HCT116 (cell line): Measurements from ENCODE around the gene MTARC2. TPM values are rescaled to one million over a fixed set of nuclear protein-coding genes. Genes with fewer than 3 reads are reported as not detected.

Experiments
- ATAC-seq: fragments of 200-7000 bp; cut with Tn5 transposase; 2 replicates; pipeline ENCODE4 v1.9.1; 2020; ENCODE audit warnings: mild to moderate bottlenecking, moderate library complexity
- BruUV-seq: library from RNA; stranded (reverse); fragments of 400-500 nt; replicated peaks from 2 replicates; lab custom pipeline; 2021; lab: Mats Ljungman, UMichigan
- CTCF ChIA-PET: fragments of 300-600 bp; sonication (Branson Sonifier 250); formaldehyde crosslinking; loops from one replicate; lab custom pipeline; 2021; ENCODE audit warnings: antibody characterized with exemption; lab: Charles Lee
- POLR2A ChIA-PET: fragments of 300-600, 350-600 bp; sonication (Branson Sonifier 250); formaldehyde crosslinking; loops from one replicate; lab custom pipeline; 2021; ENCODE audit warnings: antibody characterized with exemption; lab: Charles Lee
- RAD21 ChIA-PET, 2 experiments: fragments of 300-600 bp; sonication (Branson Sonifier 250); formaldehyde crosslinking; loops; one replicate each; lab custom pipeline; 2023; ENCODE audit warnings: low total read pairs in 2 of 2; ENCODE audit not compliant: uncharacterized antibody in 2 of 2, unreplicated experiment in 2 of 2, low non-redundant PET in 1 of 2; lab: Charles Lee
- DNase-seq: peaks from one replicate; pipeline ENCODE4 v3.0.0-alpha.2; 2010; ENCODE audit warnings: low read depth, low spot score
- H2AFZ ChIP-seq: fragments of 200-600 bp; shearing (Covaris generic), sonication (generic); 2 replicates; pipeline ENCODE4 v1.6.1; 2017; ENCODE audit warnings: low read depth, mixed run types, mixed read lengths, antibody characterized with exemption, low read length; ENCODE audit not compliant: poor library complexity, severe bottlenecking
- H3K27ac ChIP-seq: 2 replicates; pipeline ENCODE4 v1.5.1; 2012; ENCODE audit warnings: low read depth, low read length
- H3K27me3 ChIP-seq: fragments of 200-600 bp; sonication (generic); 2 replicates; pipeline ENCODE4 v1.6.1; 2016; ENCODE audit warnings: mixed run types, low read length, mixed read lengths; ENCODE audit not compliant: insufficient read depth
- H3K36me3 ChIP-seq, 2 experiments: fragments of 200-500 bp in 1 of 2; fragments of 200-600 bp in 1 of 2; sonication (Bioruptor generic) in 1 of 2; sonication (generic) in 1 of 2; 2 replicates each; pipeline versions ENCODE4 v1.5.1 to v1.6.1; 2014 to 2016; ENCODE audit warnings: low read length in 2 of 2, inconsistent platforms in 1 of 2, mixed read lengths in 1 of 2, mixed run types in 1 of 2; ENCODE audit not compliant: insufficient read depth in 2 of 2, control insufficient read depth in 1 of 2
- H3K4me1 ChIP-seq, 2 experiments: fragments of 200-600 bp in 1 of 2; sonication (generic) in 1 of 2; 2 replicates each; pipeline versions ENCODE4 v1.5.1 to v1.6.1; 2012 to 2017; ENCODE audit warnings: low read length in 2 of 2, inconsistent platforms in 1 of 2, mild to moderate bottlenecking in 1 of 2, mixed read lengths in 1 of 2, mixed run types in 1 of 2, moderate library complexity in 1 of 2; ENCODE audit not compliant: insufficient read depth in 2 of 2, control insufficient read depth in 1 of 2
- H3K4me2 ChIP-seq: fragments of 200-600 bp; sonication (generic); 2 replicates; pipeline ENCODE4 v1.6.1; 2017; ENCODE audit warnings: mixed run types, low read length, mixed read lengths
- H3K4me3 ChIP-seq, 2 experiments: fragments of 200-600 bp in 1 of 2; sonication (generic) in 1 of 2; replicated peaks in 1 of 2; 2 replicates each; pipeline ENCODE4 v1.5.1; 2011 to 2016; ENCODE audit warnings: low read length in 2 of 2, control low read depth in 1 of 2, low read depth in 1 of 2, mild to moderate bottlenecking in 1 of 2, mixed read lengths in 1 of 2, mixed run types in 1 of 2
- H3K79me2 ChIP-seq: fragments of 200-600 bp; sonication (generic); 2 replicates; pipeline ENCODE4 v1.6.1; 2017; ENCODE audit warnings: mild to moderate bottlenecking, mixed run types, low read length, moderate library complexity, mixed read lengths; ENCODE audit not compliant: insufficient read depth
- H3K9ac ChIP-seq: fragments of 200-600 bp; sonication (generic); 2 replicates; pipeline ENCODE4 v1.6.1; 2016; ENCODE audit warnings: low read length, mixed read lengths
- H3K9me2 ChIP-seq: fragments of 200-600 bp; sonication (generic), shearing (Covaris generic); 2 replicates; pipeline ENCODE4 v1.6.1; 2017; ENCODE audit warnings: mixed run types, mild to moderate bottlenecking, moderate library complexity; ENCODE audit not compliant: insufficient read depth
- H3K9me3 ChIP-seq, 2 experiments: fragments of 200-500 bp in 1 of 2; fragments of 200-600 bp in 1 of 2; sonication (Bioruptor generic) in 1 of 2; sonication (generic) in 1 of 2; 2 replicates each; pipeline ENCODE4 v1.6.1; 2014 to 2017; ENCODE audit warnings: low read length in 2 of 2, mixed read lengths in 2 of 2, inconsistent platforms in 1 of 2, low read depth in 1 of 2, mild to moderate bottlenecking in 1 of 2, mixed run types in 1 of 2, moderate library complexity in 1 of 2; ENCODE audit not compliant: control insufficient read depth in 1 of 2, insufficient read depth in 1 of 2
- H4K20me1 ChIP-seq: fragments of 200-600 bp; sonication (generic), shearing (Covaris generic); 2 replicates; pipeline ENCODE4 v1.6.1; 2017; ENCODE audit warnings: mixed run types, mild to moderate bottlenecking, moderate library complexity; ENCODE audit not compliant: insufficient read depth
- EGR1 ChIP-seq: IDR thresholded peaks from 2 replicates; pipeline ENCODE4 v1.6.1; 2012; ENCODE audit warnings: low read depth
- ELF1 ChIP-seq: IDR thresholded peaks from 2 replicates; pipeline ENCODE4 v1.6.1; 2012; ENCODE audit warnings: low read depth, borderline replicate concordance
- FOSL1 ChIP-seq: IDR thresholded peaks from 2 replicates; pipeline ENCODE4 v1.6.1; 2012; ENCODE audit warnings: low read depth
- JUND ChIP-seq: IDR thresholded peaks from 2 replicates; pipeline ENCODE4 v1.6.1; 2012
- SP1 ChIP-seq: IDR thresholded peaks from 2 replicates; pipeline ENCODE4 v1.6.1; 2012; ENCODE audit warnings: low read depth
- SRF ChIP-seq: IDR thresholded peaks from 2 replicates; pipeline ENCODE4 v1.6.1; 2012; ENCODE audit warnings: low read depth
- ZFX ChIP-seq: fragments of 450-650 bp; IDR thresholded peaks from 2 replicates; pipeline ENCODE4 v1.6.1; 2017
- ZNF274 ChIP-seq: fragments of 200-500 bp; sonication (Bioruptor generic); IDR thresholded peaks from 2 replicates; pipeline ENCODE4 v1.6.1; 2014; ENCODE audit warnings: mild to moderate bottlenecking, low read depth, low read length, inconsistent platforms
- intact Hi-C: fragments of 100-400 bp; cut with micrococcal nuclease; formaldehyde crosslinking; loops from 2 replicates; pipeline ENCODE4 v1.10.0; 2022
- total RNA-seq: library from RNA; stranded (reverse); gene quantifications from one replicate; pipeline ENCODE4 v1.2.1, GENCODE V29; 2021; ENCODE audit not compliant: unreplicated experiment
- TF ChIP-seq, protein P1 (sequence below): IDR thresholded peaks from 2 replicates; pipeline ENCODE4 v1.6.1; 2012; ENCODE audit warnings: low read depth
- TF ChIP-seq, protein P2 (sequence below): IDR thresholded peaks from 2 replicates; pipeline ENCODE4 v1.6.1; 2012
- TF ChIP-seq, protein P3 (sequence below): IDR thresholded peaks from 2 replicates; pipeline ENCODE4 v1.6.1; 2011; ENCODE audit warnings: mild to moderate bottlenecking, low read length, moderate library complexity; ENCODE audit not compliant: insufficient replicate concordance; ENCODE audit errors: extremely low read depth
- TF ChIP-seq, protein P4 (sequence below), 3 experiments: fragments of 200-600 bp in 1 of 3; sonication (generic) in 1 of 3; IDR thresholded peaks in 2 of 3; conservative IDR thresholded peaks in 1 of 3; 2 replicates each; pipeline ENCODE4 v1.5.1; 2012 to 2017; ENCODE audit warnings: low read depth in 2 of 3, low read length in 2 of 3, antibody characterized with exemption in 1 of 3, borderline replicate concordance in 1 of 3, control low read depth in 1 of 3, mild to moderate bottlenecking in 1 of 3, mixed read lengths in 1 of 3, mixed run types in 1 of 3, moderate library complexity in 1 of 3; ENCODE audit not compliant: insufficient read depth in 1 of 3

Gene MTARC2
- total RNA-seq, 1 experiment from 2014 or later, result 16.6 TPM

DNA sequence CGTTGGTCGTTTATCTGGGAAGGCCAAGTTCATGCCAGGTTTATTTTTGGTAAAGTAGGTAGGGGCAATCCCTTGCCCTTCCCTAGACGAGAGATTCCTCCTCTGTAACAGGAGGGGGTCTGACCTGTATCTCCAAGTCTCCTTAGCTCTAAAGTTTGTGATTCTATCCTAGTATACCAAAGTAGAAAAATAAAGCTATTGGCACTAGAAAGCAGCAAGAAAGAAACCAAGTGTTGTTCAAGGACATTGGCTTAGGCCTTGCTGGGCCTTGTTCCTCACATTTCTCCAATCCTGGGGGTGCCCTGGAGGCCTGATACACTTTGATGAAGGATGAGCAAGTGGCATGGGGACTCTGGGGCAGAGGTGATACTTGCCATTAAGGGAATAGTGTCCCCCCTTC is 814 bp downstream of the MTARC2 start:
- ATAC-seq, result 0 out of 2 replicates have a peak, but pooled peaks have one; percentile 0
- peak overlapping the region; percentile 81 for H3K4me2 ChIP-seq
- ChIA-PET RAD21 (no interaction called here), POLR2A (interaction anchor here (1.2 to 1.3 kb wide), 2 partner anchors 7 to 468 kb away, joined by 3 to 5 read pairs; no protein-coding TSS in a partner anchor), CTCF (interaction anchor here (1.2 to 2.6 kb wide), 3 partner anchors 15 to 559 kb away, joined by 3 to 16 read pairs (median 8); no protein-coding TSS in a partner anchor)
- H3K4me3 ChIP-seq, result peak overlapping the region; percentile 65 to 86
- H3K79me2 ChIP-seq, result peaks cover 40% of the 10 kb centered on the region
- TSS peak; percentile 57 for BruUV-seq
- no peaks in the 10 kb centered on the region for H3K9me2 ChIP-seq
- intact Hi-C loops, result no loop called here
- no peak for DNase-seq
- peak overlapping the region; percentile 71 for H3K27ac ChIP-seq
- H2AFZ ChIP-seq, result no peak overlapping the region
- H3K36me3 ChIP-seq, result no peaks in the 10 kb centered on the region
- no peaks in the 10 kb centered on the region for H3K9me3 ChIP-seq
- peaks cover 6 to 16% of the 10 kb centered on the region in 2 experiments; a peak in 3 of 4 replicates for H3K4me1 ChIP-seq
- H4K20me1 ChIP-seq, result no peaks in the 10 kb centered on the region
- no peaks in the 10 kb centered on the region for H3K27me3 ChIP-seq
- no peak for TF ChIP-seq ZFX
- TF ChIP-seq JUND, result no peak
- TF ChIP-seq, protein P1, sequence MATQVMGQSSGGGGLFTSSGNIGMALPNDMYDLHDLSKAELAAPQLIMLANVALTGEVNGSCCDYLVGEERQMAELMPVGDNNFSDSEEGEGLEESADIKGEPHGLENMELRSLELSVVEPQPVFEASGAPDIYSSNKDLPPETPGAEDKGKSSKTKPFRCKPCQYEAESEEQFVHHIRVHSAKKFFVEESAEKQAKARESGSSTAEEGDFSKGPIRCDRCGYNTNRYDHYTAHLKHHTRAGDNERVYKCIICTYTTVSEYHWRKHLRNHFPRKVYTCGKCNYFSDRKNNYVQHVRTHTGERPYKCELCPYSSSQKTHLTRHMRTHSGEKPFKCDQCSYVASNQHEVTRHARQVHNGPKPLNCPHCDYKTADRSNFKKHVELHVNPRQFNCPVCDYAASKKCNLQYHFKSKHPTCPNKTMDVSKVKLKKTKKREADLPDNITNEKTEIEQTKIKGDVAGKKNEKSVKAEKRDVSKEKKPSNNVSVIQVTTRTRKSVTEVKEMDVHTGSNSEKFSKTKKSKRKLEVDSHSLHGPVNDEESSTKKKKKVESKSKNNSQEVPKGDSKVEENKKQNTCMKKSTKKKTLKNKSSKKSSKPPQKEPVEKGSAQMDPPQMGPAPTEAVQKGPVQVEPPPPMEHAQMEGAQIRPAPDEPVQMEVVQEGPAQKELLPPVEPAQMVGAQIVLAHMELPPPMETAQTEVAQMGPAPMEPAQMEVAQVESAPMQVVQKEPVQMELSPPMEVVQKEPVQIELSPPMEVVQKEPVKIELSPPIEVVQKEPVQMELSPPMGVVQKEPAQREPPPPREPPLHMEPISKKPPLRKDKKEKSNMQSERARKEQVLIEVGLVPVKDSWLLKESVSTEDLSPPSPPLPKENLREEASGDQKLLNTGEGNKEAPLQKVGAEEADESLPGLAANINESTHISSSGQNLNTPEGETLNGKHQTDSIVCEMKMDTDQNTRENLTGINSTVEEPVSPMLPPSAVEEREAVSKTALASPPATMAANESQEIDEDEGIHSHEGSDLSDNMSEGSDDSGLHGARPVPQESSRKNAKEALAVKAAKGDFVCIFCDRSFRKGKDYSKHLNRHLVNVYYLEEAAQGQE, result no peak
- TF ChIP-seq SP1, result no peak
- no peak for TF ChIP-seq ELF1
- TF ChIP-seq, protein P2, sequence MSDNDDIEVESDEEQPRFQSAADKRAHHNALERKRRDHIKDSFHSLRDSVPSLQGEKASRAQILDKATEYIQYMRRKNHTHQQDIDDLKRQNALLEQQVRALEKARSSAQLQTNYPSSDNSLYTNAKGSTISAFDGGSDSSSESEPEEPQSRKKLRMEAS, result no peak
- TF ChIP-seq, protein P3, sequence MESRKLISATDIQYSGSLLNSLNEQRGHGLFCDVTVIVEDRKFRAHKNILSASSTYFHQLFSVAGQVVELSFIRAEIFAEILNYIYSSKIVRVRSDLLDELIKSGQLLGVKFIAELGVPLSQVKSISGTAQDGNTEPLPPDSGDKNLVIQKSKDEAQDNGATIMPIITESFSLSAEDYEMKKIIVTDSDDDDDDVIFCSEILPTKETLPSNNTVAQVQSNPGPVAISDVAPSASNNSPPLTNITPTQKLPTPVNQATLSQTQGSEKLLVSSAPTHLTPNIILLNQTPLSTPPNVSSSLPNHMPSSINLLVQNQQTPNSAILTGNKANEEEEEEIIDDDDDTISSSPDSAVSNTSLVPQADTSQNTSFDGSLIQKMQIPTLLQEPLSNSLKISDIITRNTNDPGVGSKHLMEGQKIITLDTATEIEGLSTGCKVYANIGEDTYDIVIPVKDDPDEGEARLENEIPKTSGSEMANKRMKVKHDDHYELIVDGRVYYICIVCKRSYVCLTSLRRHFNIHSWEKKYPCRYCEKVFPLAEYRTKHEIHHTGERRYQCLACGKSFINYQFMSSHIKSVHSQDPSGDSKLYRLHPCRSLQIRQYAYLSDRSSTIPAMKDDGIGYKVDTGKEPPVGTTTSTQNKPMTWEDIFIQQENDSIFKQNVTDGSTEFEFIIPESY, result no peak
- no peak for TF ChIP-seq SRF
- no peak for TF ChIP-seq FOSL1
- TF ChIP-seq, protein P4, sequence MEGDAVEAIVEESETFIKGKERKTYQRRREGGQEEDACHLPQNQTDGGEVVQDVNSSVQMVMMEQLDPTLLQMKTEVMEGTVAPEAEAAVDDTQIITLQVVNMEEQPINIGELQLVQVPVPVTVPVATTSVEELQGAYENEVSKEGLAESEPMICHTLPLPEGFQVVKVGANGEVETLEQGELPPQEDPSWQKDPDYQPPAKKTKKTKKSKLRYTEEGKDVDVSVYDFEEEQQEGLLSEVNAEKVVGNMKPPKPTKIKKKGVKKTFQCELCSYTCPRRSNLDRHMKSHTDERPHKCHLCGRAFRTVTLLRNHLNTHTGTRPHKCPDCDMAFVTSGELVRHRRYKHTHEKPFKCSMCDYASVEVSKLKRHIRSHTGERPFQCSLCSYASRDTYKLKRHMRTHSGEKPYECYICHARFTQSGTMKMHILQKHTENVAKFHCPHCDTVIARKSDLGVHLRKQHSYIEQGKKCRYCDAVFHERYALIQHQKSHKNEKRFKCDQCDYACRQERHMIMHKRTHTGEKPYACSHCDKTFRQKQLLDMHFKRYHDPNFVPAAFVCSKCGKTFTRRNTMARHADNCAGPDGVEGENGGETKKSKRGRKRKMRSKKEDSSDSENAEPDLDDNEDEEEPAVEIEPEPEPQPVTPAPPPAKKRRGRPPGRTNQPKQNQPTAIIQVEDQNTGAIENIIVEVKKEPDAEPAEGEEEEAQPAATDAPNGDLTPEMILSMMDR (IDR thresholded peaks at IDR 0.05 in 2 of 3, conservative IDR thresholded peaks at IDR 0.05 in 1 of 3; ENCODE audit: borderline replicate concordance in 1 of 3, insufficient read depth in 1 of 3, low read depth in 2 of 3, low read length in 2 of 3), result no peak
- TF ChIP-seq EGR1, result no peak
- no peak for TF ChIP-seq ZNF274
- peak overlapping the region; percentile 89 for H3K9ac ChIP-seq
